ENCODE data around the gene LRRC46.

Gene LRRC46

DNA sequence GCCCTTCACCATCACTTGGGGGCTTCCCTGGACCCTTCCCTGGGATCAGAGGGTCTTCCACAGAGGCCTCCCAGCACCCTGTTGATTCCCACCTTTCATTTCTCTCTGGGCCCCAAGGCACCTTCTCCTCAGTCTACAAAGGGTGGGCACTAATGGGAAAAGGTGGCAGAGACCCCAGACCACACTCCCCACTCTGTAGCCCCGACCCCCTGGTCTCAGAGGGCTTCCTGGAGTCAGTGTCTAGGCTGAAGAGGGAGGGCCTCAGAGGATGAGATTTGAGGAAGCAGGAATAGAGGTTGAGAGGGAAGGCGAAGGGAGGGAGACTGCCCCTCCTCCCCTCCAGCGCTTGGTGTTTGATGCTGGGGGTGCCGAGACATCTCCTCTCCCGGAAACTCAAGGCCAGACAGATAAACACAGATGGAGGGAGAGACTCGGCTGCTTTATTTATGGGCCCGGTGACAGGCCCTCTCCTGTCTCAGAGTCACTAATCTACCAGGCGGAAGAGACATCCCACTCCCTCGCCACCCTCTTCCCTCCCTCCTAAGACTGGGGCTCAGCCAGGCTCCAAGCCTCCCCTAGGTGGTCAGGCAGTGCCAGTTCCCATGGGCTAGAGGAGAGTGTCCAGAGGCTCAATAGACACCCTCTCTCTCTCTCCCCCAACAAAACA lies 46.0 kb downstream of the LRRC46 start:
- no peak for DNase-seq (ENCODE audit: low read depth)

DNA sequence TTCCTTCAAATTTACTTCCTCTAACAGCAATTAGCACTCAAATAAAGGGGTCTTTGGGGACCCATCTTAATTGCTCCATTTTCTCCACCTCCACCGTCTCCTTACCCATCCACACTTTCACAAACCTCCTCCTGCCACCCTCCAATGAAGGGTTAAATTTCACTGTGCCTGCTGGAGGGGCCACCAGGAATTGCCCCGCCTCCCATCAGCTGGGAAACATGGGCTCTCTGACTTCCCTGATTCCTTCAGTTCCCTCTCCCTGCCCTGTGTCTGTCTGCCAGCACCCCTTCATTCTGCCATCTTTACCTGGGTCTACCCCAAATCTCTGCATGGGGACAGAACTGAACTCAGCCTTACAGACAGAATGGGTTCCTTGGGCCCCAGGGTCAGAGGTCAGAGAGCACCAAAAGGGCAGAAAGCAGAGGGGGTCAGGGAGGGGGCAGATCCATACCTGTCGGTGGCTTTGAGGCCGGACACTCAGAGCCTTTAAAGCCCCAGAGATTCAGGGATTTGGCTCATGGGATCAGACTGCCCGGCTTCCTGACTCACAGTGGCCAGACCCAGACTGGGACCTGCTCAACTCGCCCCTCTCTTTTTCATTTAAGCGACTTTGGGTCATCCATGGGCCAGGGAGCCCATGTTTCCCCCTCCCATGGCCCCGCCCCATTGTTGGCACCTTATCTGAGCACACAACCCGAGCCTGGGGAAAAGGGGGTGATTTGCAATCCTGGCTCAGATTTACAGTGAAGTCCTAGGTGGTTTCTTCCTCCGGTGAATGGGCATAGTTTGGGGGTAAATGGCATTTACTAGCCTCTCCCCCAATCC lies 46.9 kb downstream of the LRRC46 start:
- DNase-seq (ENCODE audit: low read depth) = no peak

GRCh38 chr17:47879028-47879585 lies 47.6 kb downstream of the LRRC46 start:
- no peak for DNase-seq (ENCODE audit: low read depth)

DNA sequence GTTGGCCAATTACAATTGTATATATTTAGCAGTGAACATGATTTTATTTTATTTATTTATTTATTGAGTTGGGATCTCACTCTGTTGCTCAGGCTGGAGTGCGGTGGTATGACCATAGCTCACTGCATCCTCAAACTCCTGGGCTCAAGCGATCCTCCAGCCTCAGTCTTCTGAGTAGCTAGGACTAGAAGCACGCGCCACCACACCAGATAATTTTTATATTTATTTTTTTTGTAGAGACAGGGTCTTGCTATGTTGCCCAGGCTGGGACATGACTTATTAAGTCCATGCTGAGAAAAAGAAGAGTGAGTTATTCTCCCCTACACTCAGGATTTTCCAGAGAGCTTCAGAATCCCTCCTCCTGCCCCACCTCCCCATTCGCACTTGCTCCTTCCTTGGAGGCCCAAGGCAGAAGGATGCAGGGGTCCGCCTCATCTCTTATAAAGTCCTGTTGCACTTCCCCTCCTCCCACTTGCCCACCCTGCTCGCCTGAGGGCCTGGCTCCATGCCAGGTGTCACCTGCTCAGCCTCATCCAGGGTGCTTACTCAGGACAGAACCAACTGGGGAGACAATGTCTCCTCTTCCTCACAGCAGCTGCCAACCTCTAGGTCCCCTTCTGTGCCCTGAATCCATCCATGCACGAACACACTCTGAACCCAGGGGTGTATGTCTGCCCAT lies 48.4 kb downstream of the LRRC46 start:
- DNase-seq (ENCODE audit: low read depth) = no peak

- peak; percentile 57 for DNase-seq (ENCODE audit: low read depth)
These were observed 50.8 kb downstream of the LRRC46 start for GRCh38 chr17:47882247-47882646.

DNA sequence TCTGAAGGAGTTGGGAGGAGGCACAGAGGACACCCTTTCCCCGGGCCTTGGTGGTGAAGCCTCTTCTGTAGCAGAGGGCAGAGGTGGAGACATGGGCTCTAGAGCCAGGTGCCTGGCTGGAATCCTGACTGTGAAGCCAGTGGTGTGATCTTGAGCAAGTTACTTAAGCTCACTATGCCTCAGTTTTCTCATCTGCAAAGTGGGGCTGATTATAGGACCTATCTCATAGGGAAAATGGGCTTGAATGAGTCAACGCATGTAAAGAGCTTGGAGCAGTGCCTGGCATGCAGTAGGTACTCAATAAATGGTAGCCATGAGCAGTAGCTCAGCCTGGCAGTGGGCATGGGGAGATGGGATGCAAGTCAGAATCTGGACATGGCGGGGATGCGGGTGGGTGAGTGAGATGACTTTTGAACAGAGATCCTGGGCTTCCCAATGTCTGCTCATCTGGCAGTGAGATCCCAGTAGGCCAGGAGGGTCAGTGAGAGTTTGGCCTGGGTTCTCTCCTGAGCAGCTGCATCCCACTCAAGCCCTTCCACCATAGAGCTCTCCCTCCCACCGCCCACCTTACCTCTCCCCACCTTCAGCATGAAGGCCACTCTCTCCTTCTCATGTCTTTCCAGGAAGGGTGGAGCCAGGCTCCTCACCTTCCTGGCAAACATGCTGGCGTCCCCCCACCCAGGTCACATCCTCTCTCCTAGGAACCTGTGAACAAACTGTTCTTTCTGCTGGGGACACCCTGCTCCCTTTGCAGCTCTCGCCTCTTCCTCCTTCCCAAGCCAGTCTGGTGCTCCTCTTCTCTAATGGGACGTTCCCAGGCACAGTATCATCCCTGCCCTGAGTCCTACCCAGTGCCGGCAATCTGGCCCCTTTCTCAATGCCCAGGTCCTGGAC lies 51.5 kb downstream of the LRRC46 start:
- no peak for DNase-seq (ENCODE audit: low read depth)

- DNase-seq (ENCODE audit: low read depth) = no peak
These were observed 52.3 kb downstream of the LRRC46 start for GRCh38 chr17:47883589-47884426.

DNA sequence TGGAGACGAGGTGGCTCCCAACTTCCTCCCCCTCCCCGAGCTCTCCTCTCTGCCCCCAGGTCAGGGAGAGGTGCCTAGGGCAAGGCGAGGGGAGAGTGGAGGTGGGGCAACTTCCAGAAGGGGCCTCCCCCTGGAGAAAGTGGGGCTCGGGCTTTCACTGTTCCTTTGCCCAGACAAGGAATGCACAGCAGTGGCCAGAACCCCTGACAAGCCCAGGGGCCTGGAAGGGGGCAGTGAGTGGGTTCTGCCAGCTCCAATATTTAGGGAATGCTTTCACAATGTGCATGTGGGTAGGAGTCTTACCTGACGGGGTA lies 52.9 kb downstream of the LRRC46 start:
- DNase-seq (ENCODE audit: low read depth) = no peak

GRCh38 chr17:47884905-47885730 lies 53.6 kb downstream of the LRRC46 start:
- no peak for DNase-seq (ENCODE audit: low read depth)

All from fibroblast of gingiva (primary cell).